Hepatocyte (in vitro differentiated cells): ENCODE measurements around the gene MBNL1.

Experiments used
- CTCF ChIP-seq: fragments of 200-600 bp; sonication (generic); IDR thresholded peaks from 2 replicates; pipeline ENCODE4 v1.5.1; 2016; ENCODE audit warnings: antibody characterized with exemption, mild to moderate bottlenecking; ENCODE audit not compliant: poor library complexity
- EZH2phosphoT487 ChIP-seq: fragments of 200-600 bp; sonication (generic); IDR thresholded peaks from one replicate; pipeline ENCODE4 v1.6.1; 2018; ENCODE audit warnings: antibody characterized with exemption, mild to moderate bottlenecking, low read depth, moderate library complexity; ENCODE audit not compliant: unreplicated experiment, severe bottlenecking

DNA sequence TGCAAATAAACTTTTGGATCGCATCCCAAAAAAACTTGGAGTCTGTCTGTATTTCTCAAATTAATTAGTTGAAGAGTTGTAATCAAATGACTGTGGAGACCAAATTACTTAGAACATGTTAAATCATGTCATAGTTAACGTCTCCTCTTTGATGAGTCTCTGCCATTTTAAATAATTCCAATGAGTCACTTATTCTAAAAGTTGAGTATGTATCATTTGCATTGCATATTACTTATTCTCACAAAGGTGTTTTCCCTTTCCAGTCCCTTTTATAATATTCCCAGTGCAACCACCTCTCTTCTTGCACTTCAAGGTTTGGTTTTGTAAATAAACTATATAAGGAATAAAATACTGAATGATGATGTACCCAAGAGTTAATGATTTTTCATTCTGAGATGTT lies 36.0 kb upstream of the MBNL1 start:
- no peak for TF ChIP-seq EZH2phosphoT487
- no peak for TF ChIP-seq CTCF
